GM23248 (cell line): ENCODE results near the gene TUBB2B.

ENCODE experiments used
- EZH2 ChIP-seq: fragments of 200-600 bp; sonication (generic); IDR thresholded peaks from 2 replicates; pipeline ENCODE4 v1.6.1; 2018; ENCODE audit warnings: antibody characterized with exemption, mild to moderate bottlenecking; ENCODE audit not compliant: insufficient read depth, poor library complexity, severe bottlenecking
- EZH2phosphoT487 ChIP-seq: fragments of 200-600 bp; sonication (generic); IDR thresholded peaks from 2 replicates; pipeline ENCODE4 v1.6.1; 2018; ENCODE audit warnings: antibody characterized with exemption, moderate library complexity, mild to moderate bottlenecking, low read depth; ENCODE audit not compliant: insufficient read depth

- no peak for TF ChIP-seq EZH2
- TF ChIP-seq EZH2phosphoT487, result no peak
These were observed 36.9 kb upstream of the TUBB2B start for GRCh38 chr6:3264356-3264755.
